NCI-H187 (cell line): ENCODE data around the gene PKNOX2.
A peak's percentile ranks its signal among the peaks of the same experiment; 100 is the strongest.

Experiments
- DNase-seq, 2 experiments: peaks; one replicate each; lab custom pipeline; 2025; lab: John Stamatoyannopoulos, UW

PKNOX2 gene

DNA sequence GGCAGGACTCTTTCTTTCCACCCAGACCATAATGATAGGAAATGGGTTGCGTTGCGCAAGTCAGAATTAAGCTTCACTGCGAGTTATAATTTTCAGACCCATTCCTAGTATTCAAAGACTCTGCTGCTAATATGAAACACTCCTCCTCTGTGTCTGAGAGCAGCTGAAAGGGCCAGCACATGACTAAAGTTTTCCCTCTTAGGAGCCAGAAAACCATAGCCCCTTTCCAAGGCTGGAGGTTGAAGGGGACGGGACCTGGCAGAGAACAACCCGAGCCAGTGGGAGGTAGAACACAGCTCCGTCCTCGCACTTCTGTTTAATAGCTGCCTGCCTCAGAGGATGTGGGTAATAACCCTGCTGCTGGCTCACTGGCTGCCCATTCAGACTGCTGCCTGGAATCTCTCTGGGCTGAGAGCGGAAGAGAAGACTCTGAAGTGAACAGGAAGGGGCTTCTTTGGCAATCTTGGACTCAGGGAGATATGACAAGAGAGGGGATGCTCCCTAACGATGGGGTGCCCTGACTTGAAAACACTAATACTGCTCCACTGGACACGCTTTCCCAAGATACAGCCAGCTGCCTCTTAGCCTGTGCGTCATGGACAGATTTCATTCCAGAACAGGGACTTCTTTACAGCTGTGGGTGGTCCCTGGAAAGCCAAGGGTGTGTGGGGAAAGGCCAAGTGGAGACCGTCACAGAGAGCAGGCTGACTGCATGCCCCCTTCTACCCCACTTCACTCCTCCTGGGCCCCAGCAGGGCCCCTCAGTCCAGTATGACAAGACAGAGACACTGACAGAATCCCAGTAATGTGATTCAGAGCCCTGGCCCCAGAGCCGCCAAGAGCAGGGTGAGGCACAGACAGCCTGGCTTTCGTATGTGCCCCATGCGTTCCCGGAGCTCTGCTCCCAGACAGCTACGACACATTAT is 174.6 kb downstream of the PKNOX2 start:
- no peak for DNase-seq

DNA sequence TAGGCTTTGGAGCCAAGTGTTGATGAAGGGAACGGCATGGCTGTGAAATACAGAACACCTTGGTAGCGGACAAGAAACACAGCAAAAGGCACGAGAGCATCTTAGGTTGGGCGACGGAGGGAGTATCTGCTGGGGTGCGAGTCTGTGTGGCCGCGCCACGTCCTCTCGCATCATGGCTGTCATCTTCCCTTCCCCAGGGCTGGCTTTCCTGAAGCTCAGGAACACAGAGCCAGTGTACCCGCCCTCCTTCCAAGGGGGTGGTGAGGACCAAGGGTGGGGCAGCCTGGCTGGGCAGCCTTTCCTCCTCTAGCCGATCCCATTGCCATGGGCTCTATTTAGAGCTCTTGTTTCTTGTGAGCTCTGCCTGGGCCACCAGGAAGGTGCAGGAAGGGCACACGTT is 177.1 kb downstream of the PKNOX2 start:
- no peak for DNase-seq

DNA sequence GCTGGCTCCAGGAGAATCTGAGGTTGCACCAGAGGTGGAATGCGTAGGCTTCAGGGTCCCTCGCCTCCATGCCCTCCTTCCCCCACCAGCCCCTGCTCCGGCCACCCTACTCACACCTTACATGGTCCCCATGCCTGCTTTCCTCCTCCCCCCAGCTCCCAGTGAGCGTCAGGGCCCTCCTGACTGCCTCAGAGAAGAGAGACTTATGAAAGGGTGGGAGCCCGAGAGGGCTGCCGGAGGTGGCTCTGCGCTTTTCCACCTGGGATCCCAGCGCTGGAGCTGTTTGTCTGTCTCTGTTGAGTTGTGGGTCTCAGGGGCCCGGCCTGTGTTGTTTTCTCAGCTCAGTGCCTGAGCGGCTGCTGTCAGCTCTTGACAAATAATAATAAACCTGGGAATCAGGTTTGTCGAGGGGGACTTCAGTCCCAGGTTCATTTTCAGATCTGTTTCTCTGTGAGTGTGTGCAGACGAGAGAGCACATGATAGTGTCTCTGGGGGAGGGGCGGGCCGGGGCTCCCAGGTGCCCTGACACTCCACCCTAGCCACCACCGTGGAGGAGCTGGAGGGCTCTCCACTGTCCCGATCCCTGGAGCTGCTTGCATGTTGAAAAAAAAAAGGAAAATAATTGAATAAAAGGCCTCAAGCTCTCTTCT is 177.9 kb downstream of the PKNOX2 start:
- no peak for DNase-seq

DNA sequence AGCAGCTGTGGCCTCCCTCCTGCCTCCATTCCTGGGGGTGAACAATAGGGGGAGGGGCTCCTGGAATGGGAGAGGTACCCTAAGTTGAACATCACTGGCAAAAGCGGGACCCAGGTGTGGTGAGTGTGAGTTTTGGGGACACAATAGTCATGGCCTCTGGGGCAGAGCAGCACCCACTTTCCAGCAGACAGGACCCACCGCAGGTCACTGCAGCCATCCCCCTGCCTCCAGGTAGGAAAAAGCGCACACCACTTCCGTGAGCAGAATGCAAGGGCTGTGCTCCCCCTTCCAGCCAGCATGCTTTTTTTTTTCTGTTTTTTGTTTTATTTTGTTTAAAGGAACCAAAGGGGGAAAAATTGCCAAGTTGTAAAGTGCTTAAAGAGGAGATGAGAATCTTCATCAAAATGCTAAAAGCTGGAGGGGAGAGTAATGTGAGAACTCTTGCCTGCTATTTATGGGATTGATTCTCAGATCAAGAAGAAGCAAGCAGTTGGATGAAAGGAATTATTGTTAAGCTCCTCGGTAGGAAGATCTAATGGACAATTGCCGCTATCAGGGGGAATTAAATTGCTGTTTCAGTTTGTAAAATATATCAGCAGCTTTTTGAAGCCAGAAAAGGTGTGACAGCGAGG is 178.7 kb downstream of the PKNOX2 start:
- DNase-seq = no peak

DNA sequence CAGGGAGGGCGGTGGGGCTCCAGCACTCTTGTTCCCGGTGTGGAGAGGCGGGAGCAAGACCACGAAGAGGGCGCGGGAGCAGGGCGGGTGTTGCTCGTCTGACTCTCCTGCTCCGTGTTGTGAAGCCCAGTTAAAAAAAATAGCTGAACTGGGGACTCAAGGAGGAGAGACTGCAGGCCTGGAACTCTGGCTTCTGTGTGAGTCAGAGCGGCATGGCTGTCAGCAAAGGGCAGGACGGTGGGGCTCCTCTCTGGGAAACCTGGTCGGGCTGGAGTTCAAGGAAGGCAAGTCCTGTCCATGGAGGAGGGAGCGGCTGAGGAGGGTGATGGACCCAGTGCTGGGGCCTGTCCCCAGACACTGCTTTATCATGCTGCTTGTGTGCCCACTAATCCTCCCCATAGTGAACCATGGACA is 179.2 kb downstream of the PKNOX2 start:
- DNase-seq = no peak

DNA sequence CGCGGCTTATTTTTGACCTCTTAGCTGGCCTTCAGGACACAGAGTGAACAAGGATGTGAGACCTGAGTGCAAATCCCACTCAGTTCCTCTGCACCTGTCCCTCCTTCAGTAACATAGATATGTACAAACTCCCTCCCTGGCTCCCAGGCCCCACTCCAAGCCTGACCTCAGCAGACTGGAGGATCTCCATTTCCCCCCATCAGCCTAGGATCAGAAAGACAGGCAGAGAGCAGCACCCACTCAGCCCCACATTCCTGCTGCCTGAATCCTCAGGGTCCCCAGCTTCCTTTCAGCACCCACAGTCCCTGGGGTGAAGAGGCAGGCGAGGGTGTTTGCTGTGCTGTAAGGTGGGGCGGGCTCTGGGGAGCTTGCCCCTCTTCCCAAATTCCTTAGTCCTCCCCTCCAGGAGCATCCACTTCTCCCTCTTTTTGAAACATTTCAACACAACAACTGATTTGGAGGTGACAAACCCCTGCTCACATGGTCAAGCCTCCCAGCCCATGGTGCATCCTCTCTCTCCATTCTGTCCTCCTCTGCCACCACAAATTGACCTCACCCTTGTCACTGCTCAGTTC is 180.4 kb downstream of the PKNOX2 start:
- DNase-seq = no peak

DNA sequence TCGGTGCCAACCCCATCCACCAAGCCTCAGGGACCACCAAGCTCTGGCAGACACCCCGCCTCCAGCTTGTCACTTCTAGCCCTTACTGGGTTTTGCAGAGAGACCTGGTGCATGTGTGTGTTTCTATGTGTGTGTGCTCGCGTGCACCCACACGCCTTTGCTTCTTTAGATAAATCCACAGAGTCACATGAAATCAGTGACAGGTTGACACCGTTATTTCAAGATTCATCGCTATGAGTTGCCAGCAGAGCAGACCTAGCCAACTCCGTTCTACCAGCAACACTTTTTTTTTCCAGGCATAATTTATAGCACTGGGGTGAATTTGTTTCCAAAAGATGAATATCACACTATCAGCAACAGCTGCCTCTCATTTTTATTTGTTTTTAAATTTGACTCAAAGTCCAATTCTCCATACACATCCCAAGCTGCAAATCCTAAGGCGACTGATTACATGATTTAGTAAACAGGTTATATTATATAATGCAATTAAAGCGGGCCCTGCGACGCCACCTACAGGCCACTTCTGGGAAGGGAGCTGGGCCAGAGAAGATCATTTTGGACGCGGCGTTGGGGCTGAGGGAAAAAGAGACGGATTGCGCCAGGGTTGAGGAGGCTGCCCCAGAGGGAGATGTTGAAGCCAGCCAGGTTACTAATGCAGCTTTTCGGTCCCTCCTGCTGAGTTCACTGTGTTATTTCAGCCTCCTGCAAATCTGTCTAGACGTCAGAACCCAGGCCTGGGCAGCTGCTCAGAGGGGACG is 181.0 kb downstream of the PKNOX2 start:
- peak in 1 of 2 experiments; percentile 17 for DNase-seq

DNA sequence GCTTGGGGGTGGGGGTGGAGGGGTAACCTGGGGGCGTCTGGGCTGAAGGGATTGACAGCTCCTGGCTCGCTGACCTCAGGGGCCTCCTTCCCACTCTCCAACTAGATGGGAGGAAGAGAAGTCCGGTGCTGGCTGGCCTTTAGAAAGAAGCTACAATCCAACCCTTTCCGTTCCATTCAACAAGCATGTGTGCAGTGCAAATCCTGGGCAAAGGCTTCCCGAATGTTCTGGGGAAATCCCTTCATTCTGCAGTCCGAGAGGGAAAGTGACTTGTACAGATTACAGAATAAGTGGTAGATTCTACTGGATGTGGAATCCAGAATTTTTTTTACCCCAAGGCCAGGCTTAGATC is 181.6 kb downstream of the PKNOX2 start:
- no peak for DNase-seq

DNA sequence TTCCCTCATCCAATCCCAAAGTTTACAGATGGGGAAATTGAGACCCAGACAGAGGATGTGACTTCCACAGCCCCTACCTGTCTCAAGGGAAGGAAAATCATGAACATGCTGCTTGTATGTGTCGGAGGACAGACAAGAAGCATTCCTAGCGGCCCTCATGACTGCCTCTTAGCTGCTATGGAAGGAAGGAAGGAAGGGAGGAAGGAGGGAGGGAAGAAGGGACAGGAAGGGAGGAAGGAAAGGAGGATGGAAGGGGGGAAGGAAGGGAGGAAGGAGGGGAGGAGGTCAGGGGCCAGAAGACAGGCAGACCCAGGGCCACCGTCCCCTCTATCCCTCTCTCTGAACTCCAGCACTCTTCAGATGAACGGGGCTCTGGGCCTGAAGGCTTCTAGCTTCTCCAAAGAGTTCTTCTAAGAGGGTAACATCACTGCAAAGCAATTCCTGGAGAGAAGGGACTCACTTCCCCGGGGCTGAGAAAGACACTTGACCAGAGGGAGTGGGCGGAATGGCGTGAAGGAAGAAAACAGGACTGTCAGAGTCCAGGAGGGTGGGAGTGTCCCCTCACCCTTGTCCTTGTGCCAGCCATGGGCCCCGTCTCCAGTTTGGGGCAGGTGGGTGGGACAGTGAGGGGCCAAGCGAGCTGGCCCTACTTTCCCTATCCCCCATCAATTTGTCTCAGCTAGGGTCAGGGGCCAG is 182.2 kb downstream of the PKNOX2 start:
- DNase-seq = no peak

DNA sequence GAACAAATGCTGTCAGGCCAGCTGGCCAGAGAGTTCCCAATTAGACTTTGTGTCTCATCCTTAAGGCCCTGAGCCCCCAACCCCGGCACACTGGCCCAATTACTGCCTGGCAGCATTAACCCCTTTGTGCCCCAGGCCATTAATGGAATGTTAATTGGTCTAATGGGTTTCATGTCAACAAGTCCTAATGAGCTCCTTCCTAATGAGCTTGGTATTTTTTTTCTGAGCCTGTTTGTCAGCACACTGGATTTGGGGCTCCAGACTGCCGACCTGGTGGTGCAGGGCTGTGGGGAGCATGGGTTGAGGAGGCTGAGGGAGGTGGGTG is 182.7 kb downstream of the PKNOX2 start:
- no peak for DNase-seq

DNA sequence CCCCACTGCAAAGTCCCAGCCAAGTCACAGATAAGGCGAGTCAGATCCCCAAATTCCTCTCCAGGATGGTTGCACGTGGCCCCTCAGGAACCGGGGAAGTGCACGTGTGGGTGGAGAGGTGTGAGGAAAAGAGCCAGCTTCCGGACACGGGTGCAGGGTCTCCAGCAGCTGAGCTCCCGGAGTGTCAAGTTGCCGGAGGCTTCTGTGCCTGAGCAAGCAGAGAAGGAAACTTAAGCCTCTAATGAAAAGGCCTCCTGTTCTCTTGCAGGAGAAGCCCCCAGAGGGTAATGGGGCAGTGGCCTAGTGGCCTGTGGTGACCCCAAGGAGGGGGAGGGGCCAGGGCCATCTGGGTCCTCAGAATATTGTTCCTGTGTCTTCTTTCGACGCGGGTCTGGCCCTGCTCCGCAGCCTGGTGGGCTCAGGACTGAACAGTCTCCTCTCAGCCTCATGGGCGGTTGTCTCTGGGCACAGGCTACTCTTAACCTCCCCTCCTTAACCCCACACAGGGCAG is 183.6 kb downstream of the PKNOX2 start:
- no peak for DNase-seq

DNA sequence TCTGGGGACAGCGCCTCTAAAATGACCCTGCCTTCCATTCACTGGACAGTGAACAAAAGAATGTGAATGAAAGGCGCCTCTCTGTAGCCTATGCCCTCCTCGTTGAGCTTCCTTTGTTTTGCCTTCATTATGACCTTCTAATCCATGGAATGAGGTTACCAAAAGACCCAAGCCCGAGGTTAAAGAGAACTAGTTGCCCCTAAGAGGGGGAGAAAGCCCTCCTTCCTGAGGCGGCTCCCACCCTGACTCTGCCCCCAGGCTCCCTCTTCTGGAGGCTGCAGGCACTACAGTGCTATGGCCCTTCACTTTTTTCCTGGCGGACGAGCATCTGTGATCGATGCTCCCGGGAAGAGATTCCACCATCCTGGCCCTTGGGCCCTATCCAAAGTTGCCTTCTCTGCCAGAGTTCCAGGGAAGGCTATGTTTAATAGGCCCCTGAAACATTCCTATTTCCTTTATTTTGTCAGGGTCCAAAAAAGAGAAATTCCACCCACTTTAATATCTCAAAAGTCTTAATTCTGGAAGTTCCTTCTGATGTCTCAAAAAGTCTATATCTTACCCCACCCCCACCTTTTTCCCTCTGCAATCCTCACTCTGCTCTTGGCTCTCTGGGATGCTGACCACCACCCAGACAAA is 184.2 kb downstream of the PKNOX2 start:
- no peak for DNase-seq

DNA sequence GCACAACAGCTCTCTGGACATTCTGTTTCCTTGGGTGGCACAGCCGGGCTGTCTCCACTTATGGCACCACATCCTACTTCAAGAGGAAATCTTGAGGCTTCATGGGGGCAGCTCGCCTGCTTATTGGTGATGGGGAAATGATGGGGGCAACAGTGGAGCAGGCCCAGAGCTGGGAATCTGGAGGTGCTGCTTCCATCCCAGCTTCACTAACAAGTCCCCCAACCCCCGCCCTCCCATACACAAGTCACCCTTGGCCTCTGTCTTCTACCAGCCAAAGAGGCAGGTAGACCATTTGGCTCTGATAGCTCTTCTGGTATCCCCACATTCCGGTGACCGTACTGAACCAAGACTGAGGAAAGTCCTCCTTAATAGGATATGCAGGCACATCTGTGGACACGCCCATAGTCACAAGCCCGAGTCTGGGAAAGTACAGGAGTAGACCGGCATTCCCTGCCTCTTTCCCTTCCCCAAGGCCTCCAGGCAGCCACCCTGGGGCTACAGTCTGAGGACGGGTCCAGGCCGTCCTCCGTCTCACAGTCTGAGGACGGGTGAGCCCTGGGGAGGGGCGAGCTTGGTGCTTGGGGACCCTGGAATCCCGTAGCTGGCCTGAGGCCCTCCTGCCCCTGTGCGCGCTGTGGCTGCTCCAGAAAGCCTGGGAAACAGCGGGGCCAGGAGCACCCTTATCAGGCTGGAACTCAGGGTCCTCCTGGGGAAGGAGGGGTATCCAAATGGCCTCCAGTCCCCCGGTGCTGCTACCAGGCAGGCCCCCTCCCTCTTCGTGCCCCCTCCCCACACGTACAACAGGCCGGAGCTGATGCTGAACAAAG is 185.9 kb downstream of the PKNOX2 start:
- DNase-seq = no peak

DNA sequence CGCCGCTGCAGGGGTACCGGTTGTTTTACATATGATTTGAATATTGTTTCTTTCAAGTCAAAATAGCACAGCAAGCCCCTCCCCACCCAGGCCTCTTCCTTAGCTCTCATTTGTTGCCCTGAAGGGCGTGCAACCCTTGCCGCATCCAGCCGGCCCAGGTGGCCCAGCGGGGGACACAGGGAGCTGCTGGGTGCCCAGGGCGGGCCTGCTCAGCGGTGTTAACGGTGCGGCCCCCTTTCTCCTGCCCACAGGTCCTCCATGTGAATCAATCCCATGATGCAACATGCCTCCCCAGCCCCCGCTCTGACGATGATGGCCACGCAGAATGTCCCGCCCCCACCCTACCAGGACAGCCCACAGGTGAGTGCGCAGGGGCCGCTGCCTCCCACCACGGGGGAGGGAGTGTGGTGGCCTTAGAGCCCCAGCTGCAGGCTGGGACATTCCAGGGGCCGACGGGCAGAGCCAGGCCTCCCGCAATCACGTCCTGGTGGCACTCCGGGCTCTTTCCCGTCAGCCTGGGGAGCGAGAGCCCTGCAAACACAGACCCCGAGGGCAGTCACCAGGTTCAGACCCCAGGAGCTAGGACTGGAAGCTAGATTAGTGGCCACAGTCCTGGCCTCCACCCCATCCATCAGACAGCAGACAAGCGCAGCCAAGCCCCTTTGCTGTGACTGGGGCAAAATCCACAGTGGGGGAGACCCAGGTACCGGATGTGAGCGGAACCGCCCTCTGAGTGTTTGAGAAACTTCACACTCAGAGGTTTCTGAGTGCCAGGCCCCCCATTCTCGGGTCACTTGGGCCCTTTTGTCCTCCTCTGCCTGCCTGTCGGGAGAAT is 186.7 kb downstream of the PKNOX2 start:
- no peak for DNase-seq

DNA sequence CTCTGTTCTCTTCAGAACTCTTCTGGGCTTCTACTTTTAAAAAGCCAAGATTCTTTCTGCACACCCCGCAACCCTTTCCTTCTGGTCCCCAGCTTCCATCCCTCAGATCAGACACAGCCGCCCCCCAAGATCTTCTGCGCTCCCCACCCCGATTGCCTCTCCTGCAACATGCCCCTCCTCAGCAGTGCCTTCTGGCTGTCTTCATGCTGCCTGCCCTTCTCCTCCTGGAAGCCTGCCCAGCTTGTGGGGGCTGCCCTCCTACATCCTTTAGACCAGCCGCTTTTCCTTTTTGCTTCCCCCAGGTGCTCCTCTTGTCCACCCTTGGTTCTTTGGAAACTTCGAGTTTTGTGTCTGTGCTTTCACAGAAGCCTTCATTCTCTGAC is 187.3 kb downstream of the PKNOX2 start:
- DNase-seq = no peak

DNA sequence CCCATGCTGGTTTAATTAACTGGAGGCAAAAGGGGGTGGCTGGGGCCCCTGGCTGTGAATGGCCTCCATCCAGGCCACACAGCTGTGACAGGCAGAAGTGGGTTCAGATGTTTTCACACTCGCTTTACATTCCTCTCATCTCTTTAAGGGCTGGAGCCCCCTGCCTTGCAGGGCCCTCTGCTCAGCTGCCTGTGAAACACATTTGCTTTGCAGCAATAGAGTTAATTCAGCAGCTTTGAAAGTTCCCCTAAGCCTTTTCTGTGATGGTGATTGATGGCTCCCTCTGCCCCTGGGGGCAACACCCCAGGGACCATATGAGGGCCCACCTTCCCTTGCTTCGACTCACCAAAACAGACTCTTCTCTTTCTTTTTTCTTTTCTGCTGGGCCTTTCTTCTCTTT is 192.2 kb downstream of the PKNOX2 start:
- no peak for DNase-seq

DNA sequence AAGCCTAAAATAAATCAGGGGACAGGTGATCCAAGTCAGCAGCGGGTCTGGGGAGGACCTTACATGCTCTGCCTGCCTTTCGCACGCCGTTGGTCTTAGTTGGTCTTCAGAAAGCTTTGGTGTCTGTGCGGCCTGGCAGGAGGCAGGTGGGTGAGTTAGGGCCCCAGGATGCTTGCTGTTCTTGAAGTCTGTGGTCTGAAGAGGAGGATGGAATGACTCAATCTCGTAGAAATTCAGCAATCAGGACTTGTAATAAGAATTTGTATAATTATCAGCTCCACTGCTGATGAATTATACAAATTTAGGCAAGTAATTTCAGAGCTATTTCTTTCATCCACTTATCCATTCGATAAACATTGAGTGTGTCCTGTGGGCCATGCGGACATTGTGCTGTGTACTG is 193.0 kb downstream of the PKNOX2 start:
- DNase-seq = no peak

DNA sequence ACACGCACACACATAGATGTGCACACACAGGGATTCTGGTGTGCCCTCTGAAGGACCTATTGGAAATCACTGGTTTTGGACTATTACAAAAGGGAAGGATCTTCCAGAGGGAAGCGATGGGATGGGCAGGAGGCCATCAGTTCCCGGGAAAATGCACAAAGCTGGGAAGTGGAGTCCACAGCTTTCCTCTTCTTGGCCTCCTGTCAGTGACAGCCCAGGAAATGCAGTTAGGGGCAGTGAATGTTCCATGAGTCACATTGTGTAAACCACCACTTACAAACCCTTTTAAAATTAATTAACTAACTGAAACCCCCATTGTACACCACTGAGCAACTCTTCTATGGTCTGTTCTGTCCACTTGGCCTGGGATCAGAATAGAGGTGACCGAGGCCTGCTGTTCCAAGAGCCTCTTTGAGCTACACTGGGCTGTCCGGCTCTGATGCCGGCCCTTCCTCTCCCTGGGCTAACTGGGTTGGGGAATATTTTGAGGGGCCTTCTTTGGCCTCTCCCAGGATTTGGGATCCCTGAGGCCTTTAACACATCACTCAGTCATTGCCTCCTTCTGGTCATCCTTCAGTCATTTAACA is 193.8 kb downstream of the PKNOX2 start:
- DNase-seq = no peak

DNA sequence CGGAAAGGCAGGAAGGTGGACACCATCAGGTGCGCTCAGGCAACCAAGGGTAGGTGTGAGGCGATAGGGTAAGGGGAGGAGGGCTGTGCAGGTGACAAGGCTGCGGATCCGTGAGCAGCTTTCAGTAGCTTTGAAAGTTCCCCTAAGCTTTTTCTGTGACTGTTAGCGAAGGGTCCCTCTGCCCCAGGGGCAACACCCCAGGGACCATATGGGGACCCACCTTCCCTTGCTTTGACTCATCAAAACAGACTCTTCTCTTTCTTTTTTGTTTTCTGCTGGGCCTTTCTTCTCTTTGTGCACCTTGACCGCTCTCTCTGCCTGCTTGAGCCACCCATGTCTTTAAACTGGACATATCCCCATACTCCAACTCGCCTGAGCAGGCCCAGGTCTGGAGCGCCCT is 194.6 kb downstream of the PKNOX2 start:
- DNase-seq = no peak
